ENCODE measurements around the gene CDH4. TPM values are rescaled to one million over a fixed set of nuclear protein-coding genes. Genes with fewer than 3 reads are reported as not detected.

The CDH4 gene
- total RNA-seq, 1 experiment from 2014 or later: not detected

DNA sequence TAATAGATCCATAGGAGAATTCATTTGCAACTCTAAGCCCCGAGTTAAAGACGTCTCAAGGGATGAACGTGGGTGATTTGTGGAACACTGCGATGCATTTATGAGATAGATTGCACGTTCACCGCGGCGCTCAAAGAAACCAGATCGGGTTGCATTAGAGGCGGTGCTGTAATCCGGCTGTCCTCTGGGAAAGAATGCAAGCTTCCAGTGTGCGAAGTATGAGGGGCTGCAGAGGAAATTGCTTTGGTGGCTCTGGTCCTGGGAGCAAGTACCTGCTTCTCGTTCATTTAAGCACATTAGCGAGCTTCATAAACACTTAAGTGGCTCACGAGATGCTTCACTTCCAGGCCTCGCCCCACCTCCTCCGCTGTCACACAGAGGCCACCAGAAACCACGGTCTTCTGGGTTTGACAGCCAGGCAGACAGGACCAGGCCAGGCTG, 182.3 kb downstream of the CDH4 start:
- no peaks in the 10 kb centered on the region; the same call in 1 of the 2 replicates for H3K27me3 ChIP-seq (ENCODE audit: control insufficient read depth, insufficient read depth, low read length)
- no peak for TF ChIP-seq SIN3A (IDR thresholded peaks at IDR 0.05; ENCODE audit: borderline replicate concordance, insufficient read depth, low read depth, low read length)
- TF ChIP-seq CTCF (IDR thresholded peaks at IDR 0.05): no peak
- TF ChIP-seq REST (IDR thresholded peaks at IDR 0.05; ENCODE audit: insufficient read depth in 1 of 2, low read depth in 2 of 2, low read length in 1 of 2): no peak
- no peak for TF ChIP-seq POLR2AphosphoS5 (IDR thresholded peaks at IDR 0.05; ENCODE audit: low read depth, low read length)
- no peak for TF ChIP-seq TCF7L2 (IDR thresholded peaks at IDR 0.05; ENCODE audit: low read depth, low read length)
- H3K4me1 ChIP-seq (ENCODE audit: control insufficient read depth, insufficient read depth, low read length): no peaks in the 10 kb centered on the region
- H3K9me3 ChIP-seq (ENCODE audit: control insufficient read depth, insufficient read depth, low read depth, low read length): no peaks in the 10 kb centered on the region
- no TSS peak for BruUV-seq (replicated peaks)
- intact Hi-C loops (cut with micrococcal nuclease; ENCODE audit: unreplicated experiment) (no loop called here), in situ Hi-C loops (cut with HindIII; ENCODE audit: low pct_unique_long_range_greater_than_20kb, low sequenced_read_pairs) (no loop called here)
- H3K4me3 ChIP-seq (ENCODE audit: low read depth in 2 of 2, low read length in 2 of 2): no peak overlapping the region
- POLR2A ChIA-PET: no interaction called here
- ATAC-seq (no peak), DNase-seq (ENCODE audit: low read depth, low spot score) (no peak)
- H3K36me3 ChIP-seq (ENCODE audit: control insufficient read depth, insufficient read depth, low read length): no peaks in the 10 kb centered on the region
- CTCF ChIA-PET: no interaction called here
- H3K27ac ChIP-seq (ENCODE audit: low read length): no peak overlapping the region

DNA sequence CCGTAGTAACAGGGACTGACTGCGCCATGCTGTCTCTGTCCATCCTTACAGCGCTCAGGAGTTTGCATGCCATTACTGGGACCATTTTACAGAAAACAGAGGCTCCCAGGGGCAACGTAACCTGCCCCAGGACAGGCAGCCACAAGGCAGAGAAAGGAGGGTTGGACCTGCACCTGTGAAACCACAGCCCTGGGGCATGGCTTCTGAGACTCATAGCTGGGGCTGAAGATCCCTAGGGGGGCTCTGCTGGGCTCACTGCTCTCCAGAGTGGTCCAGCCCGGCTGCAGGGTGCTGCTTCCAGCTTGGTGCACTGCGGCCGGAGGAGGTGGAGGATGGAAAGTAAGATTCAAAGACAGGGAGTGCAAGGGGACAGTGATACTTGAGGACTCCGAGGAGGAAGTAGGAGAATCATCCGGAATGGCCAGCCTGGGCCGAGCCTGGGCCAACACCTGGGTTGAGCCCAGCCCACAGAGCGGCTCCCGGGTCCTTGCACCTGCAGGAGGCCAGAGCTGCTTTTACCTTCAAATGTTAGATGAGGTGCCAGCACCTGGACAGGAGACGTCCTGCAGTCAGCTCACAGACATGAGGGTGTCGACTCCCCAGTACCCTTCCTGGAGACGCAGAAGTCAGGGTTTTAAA, 183.2 kb downstream of the CDH4 start:
- Histone ChIP-seq H3K4me3 (ENCODE audit: low read depth in 2 of 2, low read length in 2 of 2) (no peak overlapping the region), H3K27ac (ENCODE audit: low read length) (no peak overlapping the region), H3K36me3 (ENCODE audit: control insufficient read depth, insufficient read depth, low read length) (no peaks in the 10 kb centered on the region), H3K4me1 (ENCODE audit: control insufficient read depth, insufficient read depth, low read length) (no peaks in the 10 kb centered on the region), H3K9me3 (ENCODE audit: control insufficient read depth, insufficient read depth, low read depth, low read length) (no peaks in the 10 kb centered on the region), H3K27me3 (ENCODE audit: control insufficient read depth, insufficient read depth, low read length) (no peaks in the 10 kb centered on the region; the same call in 1 of the 2 replicates)
- ChIA-PET POLR2A (no interaction called here), CTCF (no interaction called here)
- no peak for ATAC-seq
- BruUV-seq (replicated peaks): no TSS peak
- intact Hi-C loops (cut with micrococcal nuclease; ENCODE audit: unreplicated experiment) (no loop called here), in situ Hi-C loops (cut with HindIII; ENCODE audit: low pct_unique_long_range_greater_than_20kb, low sequenced_read_pairs) (no loop called here)
- DNase-seq (ENCODE audit: low read depth, low spot score): no peak
- no peak for TF ChIP-seq SIN3A (IDR thresholded peaks at IDR 0.05; ENCODE audit: borderline replicate concordance, insufficient read depth, low read depth, low read length)
- no peak for TF ChIP-seq CTCF (IDR thresholded peaks at IDR 0.05)
- no peak for TF ChIP-seq TCF7L2 (IDR thresholded peaks at IDR 0.05; ENCODE audit: low read depth, low read length)
- TF ChIP-seq POLR2AphosphoS5 (IDR thresholded peaks at IDR 0.05; ENCODE audit: low read depth, low read length): no peak
- no peak for TF ChIP-seq REST (IDR thresholded peaks at IDR 0.05; ENCODE audit: insufficient read depth in 1 of 2, low read depth in 2 of 2, low read length in 1 of 2)
